A673 (cell line): ENCODE measurements around the gene ERO1A. TPM values are rescaled to one million over a fixed set of nuclear protein-coding genes. Genes with fewer than 3 reads are reported as not detected.

ENCODE experiments used
- BruUV-seq: library from RNA; stranded (reverse); fragments of 400-500 nt; replicated peaks from 2 replicates; lab custom pipeline; 2021; lab: Mats Ljungman, UMichigan
- CTCF ChIA-PET: fragments of 300-600 bp; sonication (Branson Sonifier 250); formaldehyde crosslinking; loops from one replicate; lab custom pipeline; 2022; ENCODE audit warnings: antibody characterized with exemption; lab: Charles Lee
- POLR2A ChIA-PET: fragments of 300-600 bp; sonication (Branson Sonifier 250); formaldehyde crosslinking; loops from one replicate; lab custom pipeline; 2022; ENCODE audit warnings: antibody characterized with exemption; ENCODE audit not compliant: low non-redundant PET; lab: Charles Lee
- DNase-seq: peaks from one replicate; pipeline ENCODE4 v3.0.0-alpha.2; 2015; ENCODE audit warnings: low spot score
- H3K27ac ChIP-seq: fragments of 200-600 bp; sonication (generic); 2 replicates; pipeline ENCODE4 v1.5.1; 2016; ENCODE audit warnings: mixed run types, low read depth, mild to moderate bottlenecking, mixed read lengths, antibody characterized with exemption, low read length; ENCODE audit not compliant: poor library complexity, severe bottlenecking
- H3K27me3 ChIP-seq: fragments of 200-600 bp; sonication (generic); replicated peaks from 2 replicates; pipeline ENCODE4 v1.6.1; 2017; ENCODE audit warnings: mixed run types, low read depth, mild to moderate bottlenecking, mixed read lengths, antibody characterized with exemption, low read length; ENCODE audit not compliant: insufficient read depth, poor library complexity
- H3K36me3 ChIP-seq: fragments of 200-600 bp; sonication (generic); 2 replicates; pipeline ENCODE4 v1.6.1; 2016; ENCODE audit warnings: mixed run types, mild to moderate bottlenecking, mixed read lengths, antibody characterized with exemption, low read length; ENCODE audit not compliant: insufficient read depth, poor library complexity, severe bottlenecking
- H3K4me1 ChIP-seq: fragments of 200-600 bp; sonication (generic); 2 replicates; pipeline ENCODE4 v1.6.1; 2017; ENCODE audit warnings: mixed run types, mild to moderate bottlenecking, mixed read lengths, antibody characterized with exemption, low read length; ENCODE audit not compliant: insufficient read depth, poor library complexity, severe bottlenecking
- H3K4me3 ChIP-seq: fragments of 200-600 bp; sonication (generic); 2 replicates; pipeline ENCODE4 v1.5.1; 2016; ENCODE audit warnings: low read depth, mixed run types, mild to moderate bottlenecking, mixed read lengths, low read length; ENCODE audit not compliant: poor library complexity, severe bottlenecking
- H3K9me3 ChIP-seq: fragments of 200-600 bp; sonication (generic); 2 replicates; pipeline ENCODE4 v1.6.1; 2016; ENCODE audit warnings: mixed run types, low read depth, mild to moderate bottlenecking, mixed read lengths, antibody characterized with exemption, low read length; ENCODE audit not compliant: poor library complexity, severe bottlenecking
- CTCF ChIP-seq: fragments of 300-800, 200-600 bp; sonication (generic); conservative IDR thresholded peaks from 2 replicates; pipeline ENCODE4 v1.5.1; 2017; ENCODE audit warnings: low read depth, mild to moderate bottlenecking, antibody characterized with exemption, low read length, moderate library complexity, mixed read lengths
- EZH2 ChIP-seq: fragments of 200-600 bp; sonication (generic); IDR thresholded peaks from 2 replicates; pipeline ENCODE4 v1.6.1; 2017; ENCODE audit warnings: borderline replicate concordance, low read depth, mild to moderate bottlenecking, mixed read lengths, antibody characterized with exemption, low read length; ENCODE audit not compliant: poor library complexity, severe bottlenecking
- intact Hi-C: fragments of 100-400 bp; cut with micrococcal nuclease; formaldehyde crosslinking; loops from one replicate; pipeline ENCODE4 v1.10.0; 2022; ENCODE audit not compliant: unreplicated experiment
- total RNA-seq: library from RNA; stranded (reverse); gene quantifications from 2 replicates; pipeline ENCODE4 v1.2.3, GENCODE V29; 2021

Gene ERO1A
- total RNA-seq, 1 experiment from 2014 or later = 52.1 TPM

- TF ChIP-seq CTCF = no peak
- no peak for TF ChIP-seq EZH2
- no TSS peak for BruUV-seq
- ChIA-PET CTCF (no interaction called here), POLR2A (no interaction called here)
- intact Hi-C loops = no loop called here
- Histone ChIP-seq H3K4me3 (no peak overlapping the region), H3K36me3 (peaks cover 6% of the 10 kb centered on the region), H3K27me3 (no peaks in the 10 kb centered on the region), H3K27ac (no peak overlapping the region), H3K9me3 (no peaks in the 10 kb centered on the region), H3K4me1 (peaks cover 11% of the 10 kb centered on the region)
- DNase-seq = no peak
Measured at GRCh38 chr14:52686176-52686575, 9.2 kb downstream of the ERO1A start.

- no peaks in the 10 kb centered on the region for H3K27me3 ChIP-seq
- POLR2A ChIA-PET = no interaction called here
- BruUV-seq = no TSS peak
- no peak overlapping the region for H3K4me3 ChIP-seq
- CTCF ChIA-PET = no interaction called here
- intact Hi-C loops = no loop called here
- peaks cover 6% of the 10 kb centered on the region for H3K36me3 ChIP-seq
- H3K27ac ChIP-seq = no peak overlapping the region
- no peak for DNase-seq
- no peaks in the 10 kb centered on the region for H3K9me3 ChIP-seq
- TF ChIP-seq EZH2 (no peak), CTCF (no peak)
- H3K4me1 ChIP-seq = peaks cover 11% of the 10 kb centered on the region
Measured at GRCh38 chr14:52683985-52684520, 11.3 kb downstream of the ERO1A start.

- Histone ChIP-seq H3K36me3 (peaks cover 23% of the 10 kb centered on the region), H3K9me3 (no peaks in the 10 kb centered on the region), H3K4me1 (no peaks in the 10 kb centered on the region), H3K4me3 (no peak overlapping the region), H3K27me3 (no peaks in the 10 kb centered on the region), H3K27ac (no peak overlapping the region)
- BruUV-seq = no TSS peak
- intact Hi-C loops = no loop called here
- TF ChIP-seq EZH2 = no peak
- TF ChIP-seq CTCF = peak; percentile 39; the same call in 1 of the 2 replicates
- POLR2A ChIA-PET = no interaction called here
- DNase-seq = no peak
- CTCF ChIA-PET = no interaction called here
Measured at GRCh38 chr14:52678591-52678990, 16.8 kb downstream of the ERO1A start.
